HepG2 (cell line): ENCODE results near the gene ZKSCAN1. TPM values are rescaled to one million over a fixed set of nuclear protein-coding genes. Genes with fewer than 3 reads are reported as not detected.

Experiments used
- BRD4 ChIP-seq: sonication (generic); formaldehyde crosslinking; IDR thresholded peaks from 2 replicates; pipeline ENCODE4 v1.4.0; 2020; ENCODE audit warnings: missing genetic modification reagents
- HNF4G ChIP-seq, 2 experiments: sonication (generic) in 1 of 2; formaldehyde crosslinking in 1 of 2; IDR thresholded peaks; 2 replicates each; pipeline versions ENCODE4 v1.4.0 to v1.6.1; 2011 to 2020; ENCODE audit warnings: borderline replicate concordance in 2 of 2, low read depth in 2 of 2, mild to moderate bottlenecking in 2 of 2, low read length in 1 of 2, missing genetic modification reagents in 1 of 2, moderate library complexity in 1 of 2
- IRF9 ChIP-seq: sonication (generic); formaldehyde crosslinking; IDR thresholded peaks from 2 replicates; pipeline ENCODE4 v1.8.0; 2022; ENCODE audit warnings: missing genetic modification reagents, mild to moderate bottlenecking, borderline replicate concordance
- KDM2A ChIP-seq: sonication (generic); formaldehyde crosslinking; IDR thresholded peaks from 2 replicates; pipeline ENCODE4 v1.4.0; 2020; ENCODE audit warnings: low read depth, missing genetic modification reagents, borderline replicate concordance
- ZNF18 ChIP-seq: sonication (generic); formaldehyde crosslinking; IDR thresholded peaks from 2 replicates; pipeline ENCODE4 v1.8.0; 2022; ENCODE audit warnings: mild to moderate bottlenecking, missing genetic modification reagents; ENCODE audit not compliant: insufficient replicate concordance
- ZNF263 ChIP-seq: sonication (generic); formaldehyde crosslinking; IDR thresholded peaks from 2 replicates; pipeline ENCODE4 v1.4.0; 2020; ENCODE audit warnings: missing genetic modification reagents
- ZNF350 ChIP-seq: sonication (generic); formaldehyde crosslinking; IDR thresholded peaks from 2 replicates; pipeline ENCODE4 v1.4.0; 2020; ENCODE audit warnings: mild to moderate bottlenecking, low read depth, missing genetic modification reagents, borderline replicate concordance
- ZNF451 ChIP-seq: sonication (generic); formaldehyde crosslinking; IDR thresholded peaks from 2 replicates; pipeline ENCODE4 v1.5.0; 2020; ENCODE audit warnings: mild to moderate bottlenecking, missing genetic modification reagents
- ZNF556 ChIP-seq: sonication (generic); formaldehyde crosslinking; IDR thresholded peaks from 2 replicates; pipeline ENCODE4 v1.4.0; 2020; ENCODE audit warnings: mild to moderate bottlenecking, missing genetic modification reagents, borderline replicate concordance
- ZNF674 ChIP-seq: sonication (generic); formaldehyde crosslinking; IDR thresholded peaks from 2 replicates; pipeline ENCODE4 v1.5.0; 2020; ENCODE audit warnings: low read depth, mild to moderate bottlenecking, missing genetic modification reagents
- polyA plus RNA-seq, 8 experiments: library from polyadenylated mRNA; depleted of rRNA in 3 of 8; stranded (reverse) in 7 of 8; unstranded in 1 of 8; fragments of >200 nt; fragmentation: Illumina TruSeq in 4 of 8; extraction: Trizol in 4 of 8; gene quantifications; 2 replicates each; pipeline versions ENCODE4 v1.2.1 to v1.2.3, GENCODE V29; 2011 to 2016; ENCODE audit warnings: low read depth in 4 of 8, missing spikeins in 1 of 8, mixed read lengths in 1 of 8; ENCODE audit not compliant: insufficient read depth in 1 of 8
- total RNA-seq, 5 experiments: library from RNA; depleted of rRNA; stranded (reverse); fragments of >200 nt; fragmentation: Illumina TruSeq; extraction: Trizol; gene quantifications; 2 replicates each; pipeline ENCODE4 v1.2.3, GENCODE V29; 2016; ENCODE audit warnings: low read depth in 1 of 5
- TF ChIP-seq, protein P1 (sequence below), 2 experiments: sonication (generic) in 1 of 2; formaldehyde crosslinking in 1 of 2; IDR thresholded peaks; 2 replicates each; pipeline versions ENCODE4 v1.6.1 to v1.9.0; 2014 to 2022; ENCODE audit warnings: antibody characterized with exemption in 1 of 2, borderline replicate concordance in 1 of 2, inconsistent platforms in 1 of 2, low read depth in 1 of 2, missing genetic modification reagents in 1 of 2
- TF ChIP-seq, protein P2 (sequence below): sonication (generic); formaldehyde crosslinking; IDR thresholded peaks from 2 replicates; pipeline ENCODE4 v1.4.0; 2020; ENCODE audit warnings: low read depth, missing genetic modification reagents

The ZKSCAN1 gene
- total and polyA plus RNA-seq, 2 of the 13 experiments (the other 11 are each of a cell fraction or from before 2014, with no cell fraction given), result 46.4 to 60.6 TPM

DNA sequence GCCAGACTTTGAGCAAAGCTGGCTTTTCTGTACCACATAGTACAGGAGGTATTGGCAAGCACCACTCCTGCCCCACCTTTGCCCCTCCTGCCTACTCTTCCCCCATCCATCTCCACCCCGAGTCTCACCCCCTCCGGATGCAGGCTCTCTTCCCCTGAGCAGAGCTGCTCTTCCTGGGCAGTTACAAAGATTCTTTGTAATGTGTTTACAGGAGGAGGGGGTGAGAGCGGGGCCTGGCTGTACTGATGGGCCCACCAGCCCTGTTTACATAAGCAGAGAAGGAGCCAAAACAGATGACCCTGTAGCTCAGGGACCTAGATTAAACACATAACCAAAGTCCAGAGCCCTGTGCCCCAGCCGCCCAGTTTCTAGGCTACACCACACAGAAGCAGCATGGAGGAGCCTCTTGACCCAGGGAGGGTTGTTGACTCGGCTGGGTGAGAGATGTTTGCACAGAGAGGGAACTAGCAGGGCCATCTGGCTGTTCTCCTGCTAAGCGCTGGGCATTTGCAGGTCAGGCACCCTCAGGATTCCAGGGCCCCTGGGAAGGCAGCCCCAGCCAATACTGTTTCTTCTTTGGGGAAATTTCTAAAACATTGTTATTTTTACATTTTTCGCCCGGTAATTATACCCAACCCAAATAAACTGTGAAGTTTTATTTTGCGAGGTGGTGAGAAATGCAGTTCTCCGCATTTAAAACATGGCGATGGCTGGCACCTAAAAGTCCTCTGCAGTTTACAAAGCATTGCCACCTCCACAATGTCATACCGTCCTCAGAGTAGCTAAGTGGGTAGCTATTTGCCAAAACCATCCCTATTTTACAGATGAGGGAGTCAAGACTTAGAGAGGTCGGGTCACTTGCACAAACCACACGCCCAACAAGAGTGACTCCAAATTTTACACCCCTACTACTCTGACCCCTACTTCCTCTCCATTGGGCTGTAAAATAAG is 11.4 kb upstream of the ZKSCAN1 start (continued):
- TF ChIP-seq, protein P1, sequence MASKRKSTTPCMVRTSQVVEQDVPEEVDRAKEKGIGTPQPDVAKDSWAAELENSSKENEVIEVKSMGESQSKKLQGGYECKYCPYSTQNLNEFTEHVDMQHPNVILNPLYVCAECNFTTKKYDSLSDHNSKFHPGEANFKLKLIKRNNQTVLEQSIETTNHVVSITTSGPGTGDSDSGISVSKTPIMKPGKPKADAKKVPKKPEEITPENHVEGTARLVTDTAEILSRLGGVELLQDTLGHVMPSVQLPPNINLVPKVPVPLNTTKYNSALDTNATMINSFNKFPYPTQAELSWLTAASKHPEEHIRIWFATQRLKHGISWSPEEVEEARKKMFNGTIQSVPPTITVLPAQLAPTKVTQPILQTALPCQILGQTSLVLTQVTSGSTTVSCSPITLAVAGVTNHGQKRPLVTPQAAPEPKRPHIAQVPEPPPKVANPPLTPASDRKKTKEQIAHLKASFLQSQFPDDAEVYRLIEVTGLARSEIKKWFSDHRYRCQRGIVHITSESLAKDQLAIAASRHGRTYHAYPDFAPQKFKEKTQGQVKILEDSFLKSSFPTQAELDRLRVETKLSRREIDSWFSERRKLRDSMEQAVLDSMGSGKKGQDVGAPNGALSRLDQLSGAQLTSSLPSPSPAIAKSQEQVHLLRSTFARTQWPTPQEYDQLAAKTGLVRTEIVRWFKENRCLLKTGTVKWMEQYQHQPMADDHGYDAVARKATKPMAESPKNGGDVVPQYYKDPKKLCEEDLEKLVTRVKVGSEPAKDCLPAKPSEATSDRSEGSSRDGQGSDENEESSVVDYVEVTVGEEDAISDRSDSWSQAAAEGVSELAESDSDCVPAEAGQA (IDR thresholded peaks at IDR 0.05; ENCODE audit: low read depth), result peak; percentile 75
- TF ChIP-seq, protein P1 (CRISPR knock-in tag; IDR thresholded peaks at IDR 0.05; ENCODE audit: borderline replicate concordance), result no peak; the same call in 1 of the 2 replicates
- no peak for TF ChIP-seq ZNF674 (CRISPR knock-in tag)
- TF ChIP-seq ZNF18, result peak; percentile 82
- TF ChIP-seq ZNF451 (CRISPR knock-in tag), result peak; percentile 48; the same call in 1 of the 2 replicates
- TF ChIP-seq BRD4 (CRISPR knock-in tag), result peak; percentile 81; the same call in 1 of the 2 replicates
- TF ChIP-seq IRF9 (CRISPR knock-in tag), result no peak; the same call in 1 of the 2 replicates
- peak; percentile 98 for TF ChIP-seq ZNF350
- peak; percentile 89; the same call in 1 of the 2 replicates for TF ChIP-seq HNF4G (IDR thresholded peaks at IDR 0.05; ENCODE audit: borderline replicate concordance, low read depth, low read length)
- TF ChIP-seq HNF4G (CRISPR knock-in tag; IDR thresholded peaks at IDR 0.05; ENCODE audit: borderline replicate concordance, low read depth), result peak; percentile 95
- TF ChIP-seq ZNF556 (CRISPR knock-in tag), result peak; percentile 80; the same call in 1 of the 2 replicates
- TF ChIP-seq KDM2A (CRISPR knock-in tag), result peak; percentile 54
- TF ChIP-seq, protein P2, sequence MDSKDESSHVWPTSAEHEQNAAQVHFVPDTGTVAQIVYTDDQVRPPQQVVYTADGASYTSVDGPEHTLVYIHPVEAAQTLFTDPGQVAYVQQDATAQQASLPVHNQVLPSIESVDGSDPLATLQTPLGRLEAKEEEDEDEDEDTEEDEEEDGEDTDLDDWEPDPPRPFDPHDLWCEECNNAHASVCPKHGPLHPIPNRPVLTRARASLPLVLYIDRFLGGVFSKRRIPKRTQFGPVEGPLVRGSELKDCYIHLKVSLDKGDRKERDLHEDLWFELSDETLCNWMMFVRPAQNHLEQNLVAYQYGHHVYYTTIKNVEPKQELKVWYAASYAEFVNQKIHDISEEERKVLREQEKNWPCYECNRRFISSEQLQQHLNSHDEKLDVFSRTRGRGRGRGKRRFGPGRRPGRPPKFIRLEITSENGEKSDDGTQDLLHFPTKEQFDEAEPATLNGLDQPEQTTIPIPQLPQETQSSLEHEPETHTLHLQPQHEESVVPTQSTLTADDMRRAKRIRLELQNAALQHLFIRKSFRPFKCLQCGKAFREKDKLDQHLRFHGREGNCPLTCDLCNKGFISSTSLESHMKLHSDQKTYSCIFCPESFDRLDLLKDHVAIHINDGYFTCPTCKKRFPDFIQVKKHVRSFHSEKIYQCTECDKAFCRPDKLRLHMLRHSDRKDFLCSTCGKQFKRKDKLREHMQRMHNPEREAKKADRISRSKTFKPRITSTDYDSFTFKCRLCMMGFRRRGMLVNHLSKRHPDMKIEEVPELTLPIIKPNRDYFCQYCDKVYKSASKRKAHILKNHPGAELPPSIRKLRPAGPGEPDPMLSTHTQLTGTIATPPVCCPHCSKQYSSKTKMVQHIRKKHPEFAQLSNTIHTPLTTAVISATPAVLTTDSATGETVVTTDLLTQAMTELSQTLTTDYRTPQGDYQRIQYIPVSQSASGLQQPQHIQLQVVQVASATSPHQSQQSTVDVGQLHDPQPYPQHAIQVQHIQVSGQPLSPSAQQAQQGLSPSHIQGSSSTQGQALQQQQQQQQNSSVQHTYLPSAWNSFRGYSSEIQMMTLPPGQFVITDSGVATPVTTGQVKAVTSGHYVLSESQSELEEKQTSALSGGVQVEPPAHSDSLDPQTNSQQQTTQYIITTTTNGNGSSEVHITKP (CRISPR knock-in tag), result 0 out of 2 replicates have a peak, but pooled peaks have one; percentile 81
- TF ChIP-seq ZNF263 (CRISPR knock-in tag), result peak; percentile 76
